GM18861 (cell line): ENCODE measurements around the gene CDV3.

Experiments
- ATAC-seq: cut with Tn5 transposase; IDR thresholded peaks from one replicate; pipeline ENCODE4 v1.9.1; 2021; ENCODE audit not compliant: unreplicated experiment

The CDV3 gene

GRCh38 chr3:133599280-133599679 is 25.8 kb downstream of the CDV3 start:
- no peak for ATAC-seq

DNA sequence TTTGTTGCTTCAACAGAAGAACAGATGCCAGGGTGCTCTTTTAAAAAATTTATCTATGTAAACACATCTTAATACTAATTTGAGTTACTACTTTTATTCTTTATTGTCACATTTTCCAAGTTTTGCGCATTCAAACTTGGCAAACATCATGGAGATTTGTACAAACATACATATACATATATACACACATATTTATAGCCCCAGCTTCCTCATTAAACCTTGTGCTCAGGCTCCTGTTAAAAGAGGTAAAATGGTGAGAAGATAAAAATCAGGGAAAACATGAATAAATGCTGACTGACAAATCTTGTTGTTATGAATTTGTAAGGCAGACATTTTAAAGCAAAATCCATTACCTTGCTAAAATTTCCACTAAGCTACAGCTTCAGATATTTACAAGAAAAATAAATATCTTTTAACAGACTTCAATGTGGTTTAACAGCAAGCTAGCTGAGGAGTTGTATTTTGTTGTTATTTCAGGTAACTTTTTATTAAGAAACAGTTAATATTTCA is 27.1 kb downstream of the CDV3 start:
- ATAC-seq, result no peak

GRCh38 chr3:133606342-133606741 is 32.9 kb downstream of the CDV3 start:
- no peak for ATAC-seq

GRCh38 chr3:133606902-133607301 is 33.4 kb downstream of the CDV3 start:
- no peak for ATAC-seq

- ATAC-seq, result no peak
Measured at GRCh38 chr3:133607816-133608215, 34.3 kb downstream of the CDV3 start.

- no peak for ATAC-seq
Measured at GRCh38 chr3:133608388-133608787, 34.9 kb downstream of the CDV3 start.

DNA sequence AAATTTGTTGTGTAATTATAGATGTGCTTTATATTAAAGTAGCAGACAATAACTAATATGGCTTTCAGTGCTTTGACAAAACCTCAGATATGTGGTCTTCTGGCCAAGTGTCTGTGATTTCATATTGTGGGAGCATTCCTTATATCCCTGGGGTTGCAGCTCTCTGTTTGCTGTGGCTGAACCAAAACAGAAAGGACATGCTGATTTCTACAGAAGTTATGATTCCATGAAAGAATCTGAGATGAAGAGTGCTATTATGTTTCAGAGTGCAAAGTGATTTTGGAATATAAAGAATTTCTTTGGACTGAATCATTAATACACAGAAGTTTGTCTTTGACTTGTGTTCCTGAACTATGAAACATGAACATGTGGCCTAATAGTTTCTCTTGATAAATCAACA is 36.5 kb downstream of the CDV3 start:
- no peak for ATAC-seq

- ATAC-seq, result no peak
Measured at GRCh38 chr3:133611534-133611933, 38.0 kb downstream of the CDV3 start.

DNA sequence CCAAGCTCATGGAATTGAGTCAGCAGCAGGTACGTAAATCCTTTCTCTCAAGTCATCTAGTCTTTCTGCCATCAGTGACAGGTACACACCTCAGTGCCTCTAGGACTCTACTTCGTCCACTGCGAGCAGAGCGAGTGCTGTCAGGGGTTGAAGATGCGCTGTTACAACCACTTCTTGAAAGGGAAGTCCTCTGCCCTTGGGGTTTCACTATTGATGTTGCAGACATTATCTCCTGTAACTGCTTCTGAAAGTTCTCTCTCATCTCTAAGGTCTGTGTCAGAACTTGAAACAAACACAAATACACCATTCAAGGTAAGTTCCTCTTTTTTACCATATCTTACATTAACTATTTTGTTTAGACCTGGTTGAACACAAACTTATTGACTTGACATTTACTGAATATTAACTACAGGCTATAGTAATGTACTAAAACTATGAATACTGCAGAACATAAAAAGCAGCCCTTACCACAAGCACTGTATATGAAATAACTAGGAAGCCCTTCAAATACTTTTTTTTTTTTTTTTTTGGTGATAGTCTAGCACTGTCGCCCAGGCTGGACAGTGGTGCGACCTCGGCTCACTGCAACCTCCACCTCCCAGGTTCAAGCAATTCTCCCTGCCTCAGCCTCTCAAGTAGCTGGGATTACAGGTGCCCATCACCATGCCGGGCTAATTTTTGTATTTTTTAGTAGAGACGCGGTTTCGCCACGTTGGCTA is 46.7 kb downstream of the CDV3 start:
- peak; percentile 99 for ATAC-seq

- no peak for ATAC-seq
Measured at GRCh38 chr3:133627789-133628188, 54.3 kb downstream of the CDV3 start.

DNA sequence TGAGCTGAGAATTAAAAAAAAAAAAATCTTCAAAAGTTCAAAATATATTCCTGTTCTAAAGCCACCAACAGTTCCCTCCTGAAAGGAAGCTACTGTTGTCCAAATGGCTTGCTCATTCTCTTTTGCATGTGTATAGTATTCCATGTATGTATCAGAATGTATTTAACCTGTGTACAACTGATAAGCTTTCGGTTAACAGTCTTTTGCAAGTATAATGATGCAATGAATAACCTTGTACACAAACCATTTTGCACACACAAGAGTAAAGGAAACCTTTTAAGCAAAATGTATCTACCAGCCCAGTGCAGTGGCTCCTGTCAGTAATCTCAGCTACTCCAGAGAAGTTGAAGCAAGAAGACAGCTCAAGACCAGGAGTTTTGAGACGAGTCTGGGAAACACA is 55.7 kb downstream of the CDV3 start:
- ATAC-seq, result no peak

GRCh38 chr3:133633439-133633838 is 60.0 kb downstream of the CDV3 start:
- no peak for ATAC-seq
